Omental fat pad (tissue), 4 donors: ENCODE results near the gene TMEM178B. TPM values are rescaled to one million over a fixed set of nuclear protein-coding genes. Genes with fewer than 3 reads are reported as not detected.

Experiments used
- ATAC-seq: fragments of 150-250 bp; one replicate; pipeline ENCODE4 v1.9.1; 2016; ENCODE audit warnings: mild to moderate bottlenecking, moderate library complexity; ENCODE audit not compliant: low FRiP score
- DNase-seq: peaks from one replicate; pipeline ENCODE4 v3.0.0-alpha.2; 2019; ENCODE audit warnings: low spot score
- CTCF ChIP-seq, 3 donors: fragments of 450-650 bp; IDR thresholded peaks; one replicate each; pipeline ENCODE4 v1.5.1; 2016 to 2017; ENCODE audit warnings: antibody characterized with exemption in 3 of 3, mild to moderate bottlenecking in 3 of 3, moderate library complexity in 2 of 3
- total RNA-seq, 4 donors: library from RNA; depleted of rRNA; stranded (reverse); fragments of >200 nt; gene quantifications; one replicate each; pipeline ENCODE4 v1.1.0, GENCODE V29; 2016

The TMEM178B gene
- total RNA-seq, 4 donors from 2014 or later, result 0.50 to 1.3 (median 0.81) TPM

DNA sequence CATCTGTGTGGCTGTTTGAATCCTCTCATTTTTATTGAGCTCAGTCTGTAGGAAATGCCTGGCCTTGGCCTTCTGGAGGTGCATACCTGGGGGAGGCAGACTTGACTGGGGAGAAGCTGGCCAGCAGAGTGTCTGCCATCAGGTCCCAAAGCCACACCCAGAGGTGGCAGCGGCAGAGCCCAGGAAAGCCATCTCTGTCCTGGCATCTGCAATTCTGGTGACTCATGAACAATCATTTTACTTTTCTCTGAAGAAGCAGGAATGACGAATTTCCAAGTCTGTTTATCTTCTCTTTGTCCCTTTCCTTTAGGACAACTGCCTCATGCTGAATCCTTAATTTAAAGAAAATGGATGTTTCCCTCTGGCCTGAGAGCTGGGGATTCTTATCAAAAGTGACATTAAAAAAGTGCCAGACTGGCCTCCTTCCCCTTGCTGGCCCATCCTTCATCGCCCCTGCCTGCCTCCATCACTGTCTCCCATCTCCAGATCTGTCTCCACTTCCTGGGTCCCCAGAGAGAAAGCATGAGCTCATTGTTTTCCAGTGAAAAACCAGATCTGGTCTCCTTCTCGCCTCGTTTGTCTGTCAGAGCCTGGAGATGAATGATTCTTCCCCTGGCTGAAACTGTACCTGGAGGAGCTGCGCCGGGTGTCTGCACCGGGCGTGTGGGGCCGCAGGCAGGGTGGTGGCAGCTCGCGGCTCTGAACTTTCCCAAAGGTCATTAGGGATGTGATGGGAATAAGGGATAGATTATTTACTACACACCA, 124.5 kb downstream of the TMEM178B start:
- DNase-seq (no peak), ATAC-seq (no peak)
- no peak for TF ChIP-seq CTCF (IDR thresholded peaks at IDR 0.05)

GRCh38 chr7:141200191-141201108, 126.6 kb downstream of the TMEM178B start:
- TF ChIP-seq CTCF (IDR thresholded peaks at IDR 0.05), result no peak
- DNase-seq, result no peak
- ATAC-seq, result no peak

DNA sequence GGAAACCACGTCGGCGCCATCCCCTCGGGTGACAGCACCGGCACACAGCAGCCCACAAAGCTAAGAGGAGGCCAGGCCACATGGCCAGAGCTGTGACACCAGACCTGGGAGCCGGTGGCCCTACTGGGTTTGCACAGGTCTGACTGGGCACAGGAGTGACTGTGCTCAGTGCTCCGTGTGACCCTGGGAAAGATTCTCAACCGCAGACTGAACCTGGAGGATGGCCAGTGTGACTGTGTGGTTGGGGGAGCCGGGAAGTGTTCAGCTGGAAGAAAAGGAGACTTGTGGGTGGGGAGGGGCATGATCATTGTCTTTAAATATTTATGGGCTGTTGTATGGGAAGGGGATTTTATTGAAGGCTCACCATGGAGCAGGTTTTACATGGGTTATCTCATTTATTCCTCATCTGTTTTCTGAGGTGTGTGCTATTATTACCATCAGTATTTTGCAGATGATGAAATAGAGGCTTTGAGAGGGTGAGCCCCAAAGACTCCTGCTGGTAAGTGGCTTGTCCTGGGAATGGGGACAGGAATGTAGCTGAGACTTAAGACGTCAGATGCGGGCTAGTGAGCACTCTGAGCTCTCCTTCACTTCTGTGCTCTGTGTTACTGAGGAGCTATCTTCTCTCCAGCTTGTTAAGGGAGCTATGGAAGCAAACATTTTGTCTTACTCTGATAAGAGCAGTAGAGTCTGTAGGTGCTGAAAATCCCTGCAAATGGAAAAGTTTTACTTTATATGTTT, 127.5 kb downstream of the TMEM178B start:
- DNase-seq, result no peak
- no peak for TF ChIP-seq CTCF (IDR thresholded peaks at IDR 0.05)
- no peak for ATAC-seq

DNA sequence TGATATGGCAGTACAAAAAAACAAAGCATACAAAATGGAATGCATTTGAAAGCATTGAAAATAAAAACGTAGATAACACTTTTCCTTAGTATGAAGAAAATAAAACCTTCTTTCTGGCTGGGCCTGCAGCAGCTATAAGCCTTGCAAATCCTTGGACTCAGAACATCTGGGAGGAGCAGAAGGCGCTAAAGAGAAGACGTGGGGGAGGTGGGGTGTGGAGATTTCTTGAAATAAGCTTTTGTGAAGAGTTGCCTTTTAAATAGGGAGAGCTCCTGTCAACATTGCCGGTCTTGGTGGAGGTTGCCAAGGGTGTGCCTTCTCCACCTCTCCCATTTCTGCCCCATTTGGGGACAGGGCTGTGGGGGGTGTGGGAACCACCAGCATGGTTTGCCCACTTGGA, 128.7 kb downstream of the TMEM178B start:
- TF ChIP-seq CTCF (IDR thresholded peaks at IDR 0.05), result no peak
- DNase-seq, result no peak
- ATAC-seq, result no peak

DNA sequence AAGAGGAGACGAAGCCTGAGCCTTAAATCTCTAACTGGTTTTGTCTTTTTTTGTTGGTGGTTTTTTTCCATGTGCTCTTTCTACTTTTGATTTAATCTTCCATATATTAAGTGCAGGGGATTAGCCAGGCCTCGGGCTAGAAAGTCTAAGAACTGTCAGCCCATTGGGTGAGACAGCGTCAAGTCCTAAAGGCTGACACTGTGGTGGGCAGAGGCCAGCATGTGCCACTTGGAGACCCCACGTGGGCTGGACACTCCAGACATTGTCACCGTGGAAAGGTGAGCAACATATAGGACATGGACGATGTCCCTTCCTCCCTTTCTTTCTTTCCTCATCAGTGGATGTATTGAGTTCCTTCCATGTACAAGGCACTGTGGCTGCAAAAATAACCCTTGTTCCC, 129.3 kb downstream of the TMEM178B start:
- no peak for DNase-seq
- ATAC-seq, result no peak
- TF ChIP-seq CTCF (IDR thresholded peaks at IDR 0.05), result no peak

- DNase-seq (no peak), ATAC-seq (no peak)
- TF ChIP-seq CTCF (IDR thresholded peaks at IDR 0.05), result no peak
Observed at GRCh38 chr7:141203586-141203985, 129.7 kb downstream of the TMEM178B start.
